RWPE1 (cell line): Measurements from ENCODE around the gene BLM.

ENCODE experiments used
- CTCF ChIA-PET: fragments of 350-600 bp; sonication (Branson Sonifier 250); formaldehyde crosslinking; extraction: SDS; loops from one replicate; lab custom pipeline; 2021; lab: Yijun Ruan, JAX
- POLR2A ChIA-PET: fragments of 400-600 bp; formaldehyde crosslinking; extraction: SDS; loops from one replicate; lab custom pipeline; 2020; ENCODE audit warnings: antibody characterized with exemption; ENCODE audit not compliant: low non-redundant PET; lab: Yijun Ruan, JAX
- DNase-seq: peaks from one replicate; pipeline ENCODE4 v3.0.0; 2012; ENCODE audit warnings: low spot score
- H3K27ac ChIP-seq: fragments of 450-650 bp; 2 replicates; pipeline ENCODE4 v1.5.1; 2017
- TF ChIP-seq, protein P1 (sequence below): fragments of 450-650 bp; conservative IDR thresholded peaks from 2 replicates; pipeline ENCODE4 v1.5.1; 2017; ENCODE audit warnings: low read depth, mild to moderate bottlenecking

The BLM gene

DNA sequence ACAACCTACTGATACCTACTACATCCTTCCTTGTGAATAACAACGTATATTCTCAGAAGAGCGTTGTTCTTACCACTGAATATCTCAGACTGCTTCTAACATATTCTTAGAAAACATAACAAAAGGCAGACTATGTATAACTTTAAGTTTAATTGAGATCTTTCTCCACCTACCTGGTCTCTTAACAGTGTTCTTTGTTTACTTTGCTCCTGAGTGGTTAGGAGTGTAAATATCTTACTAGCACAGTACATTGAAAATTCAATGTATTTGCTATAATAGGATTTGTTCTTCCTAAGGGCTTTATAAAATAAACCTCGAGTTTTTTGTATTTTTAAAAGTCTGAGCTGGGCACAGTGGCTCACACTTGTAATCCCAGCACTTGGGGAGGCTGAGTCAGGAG lies 7.9 kb upstream of the BLM start:
- POLR2A ChIA-PET, result no interaction called here
- TF ChIP-seq, protein P1, sequence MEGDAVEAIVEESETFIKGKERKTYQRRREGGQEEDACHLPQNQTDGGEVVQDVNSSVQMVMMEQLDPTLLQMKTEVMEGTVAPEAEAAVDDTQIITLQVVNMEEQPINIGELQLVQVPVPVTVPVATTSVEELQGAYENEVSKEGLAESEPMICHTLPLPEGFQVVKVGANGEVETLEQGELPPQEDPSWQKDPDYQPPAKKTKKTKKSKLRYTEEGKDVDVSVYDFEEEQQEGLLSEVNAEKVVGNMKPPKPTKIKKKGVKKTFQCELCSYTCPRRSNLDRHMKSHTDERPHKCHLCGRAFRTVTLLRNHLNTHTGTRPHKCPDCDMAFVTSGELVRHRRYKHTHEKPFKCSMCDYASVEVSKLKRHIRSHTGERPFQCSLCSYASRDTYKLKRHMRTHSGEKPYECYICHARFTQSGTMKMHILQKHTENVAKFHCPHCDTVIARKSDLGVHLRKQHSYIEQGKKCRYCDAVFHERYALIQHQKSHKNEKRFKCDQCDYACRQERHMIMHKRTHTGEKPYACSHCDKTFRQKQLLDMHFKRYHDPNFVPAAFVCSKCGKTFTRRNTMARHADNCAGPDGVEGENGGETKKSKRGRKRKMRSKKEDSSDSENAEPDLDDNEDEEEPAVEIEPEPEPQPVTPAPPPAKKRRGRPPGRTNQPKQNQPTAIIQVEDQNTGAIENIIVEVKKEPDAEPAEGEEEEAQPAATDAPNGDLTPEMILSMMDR, result no peak
- no peak for DNase-seq
- H3K27ac ChIP-seq, result no peak overlapping the region
- CTCF ChIA-PET, result no interaction called here

DNA sequence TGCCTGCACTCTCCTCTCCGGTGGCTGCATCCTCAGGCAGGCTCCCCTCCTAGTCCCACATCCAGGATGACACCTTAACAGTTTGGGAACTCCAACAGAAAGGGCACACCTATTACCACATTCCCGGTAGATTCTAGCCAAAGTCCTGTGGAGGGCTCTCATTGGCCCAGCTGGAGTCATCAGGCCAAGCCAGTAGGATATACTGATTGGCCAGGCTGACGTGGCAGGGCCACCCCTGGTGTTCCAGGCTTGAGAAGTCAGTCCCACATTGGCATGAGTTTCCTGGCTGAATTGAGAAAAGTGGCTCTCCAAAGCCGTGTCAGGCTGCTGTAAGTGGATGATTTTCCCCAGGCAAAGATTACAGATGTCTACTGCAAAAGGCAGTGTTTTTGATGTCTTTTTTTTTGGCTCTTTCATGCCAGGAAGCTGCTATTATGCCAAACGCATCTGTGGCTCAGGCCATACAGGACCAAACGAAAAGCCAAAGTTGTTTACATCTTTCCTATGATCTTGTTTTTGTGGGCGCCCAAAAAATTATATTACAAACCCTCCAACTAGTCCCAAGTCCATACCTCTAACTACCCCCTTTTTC lies 6.6 kb upstream of the BLM start:
- TF ChIP-seq, protein P1, result no peak
- H3K27ac ChIP-seq, result no peak overlapping the region
- peak; percentile 27 for DNase-seq
- CTCF ChIA-PET, result no interaction called here
- POLR2A ChIA-PET, result no interaction called here

DNA sequence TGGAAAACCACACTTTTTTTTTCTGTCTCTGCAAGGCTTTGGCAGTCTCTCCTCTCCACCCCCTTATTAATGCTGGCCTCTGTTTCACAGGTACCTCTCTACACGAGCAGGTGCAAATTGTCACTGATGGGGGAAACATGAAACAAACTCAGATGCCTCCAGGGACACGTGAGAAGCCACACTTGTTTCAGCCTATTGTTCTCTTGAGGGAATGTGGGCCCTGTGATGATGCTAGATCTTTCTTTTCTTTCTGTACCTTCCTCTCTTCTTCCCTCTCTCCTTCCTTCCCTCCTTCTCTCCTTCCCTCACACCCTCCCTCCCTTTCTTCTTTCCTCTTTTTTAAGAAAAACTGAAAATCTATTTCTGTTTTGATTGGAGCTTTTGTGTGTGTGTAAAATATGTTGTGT lies 5.7 kb upstream of the BLM start:
- TF ChIP-seq, protein P1, result no peak
- no peak overlapping the region for H3K27ac ChIP-seq
- ChIA-PET CTCF (interaction anchor here (0.7 kb wide), 1 partner anchor 1318 kb away, joined by 6 read pairs; no protein-coding TSS in a partner anchor), POLR2A (no interaction called here)
- no peak for DNase-seq

DNA sequence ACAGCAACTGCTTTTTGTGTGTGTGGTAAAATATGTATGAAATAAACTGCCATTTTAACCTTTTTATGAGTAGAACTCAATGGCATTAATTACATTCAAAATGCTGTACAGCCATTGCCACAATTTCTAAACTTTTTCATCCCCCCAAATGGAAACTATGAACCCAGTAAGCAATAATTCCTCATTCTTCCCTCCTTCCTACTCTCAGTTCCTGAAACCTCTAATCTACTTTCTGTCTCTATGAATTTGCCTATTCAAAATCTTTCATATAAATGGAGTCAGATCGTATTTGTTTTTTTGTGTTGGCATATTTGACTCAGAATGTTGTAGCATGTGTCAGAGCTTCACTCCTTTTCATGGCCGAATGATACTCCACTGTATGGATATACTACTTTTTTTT lies 5.3 kb upstream of the BLM start:
- no peak for DNase-seq
- CTCF ChIA-PET, result interaction anchor here (0.7 kb wide), 1 partner anchor 1317 kb away, joined by 6 read pairs; no protein-coding TSS in a partner anchor
- TF ChIP-seq, protein P1, result no peak
- POLR2A ChIA-PET, result no interaction called here
- no peak overlapping the region for H3K27ac ChIP-seq

DNA sequence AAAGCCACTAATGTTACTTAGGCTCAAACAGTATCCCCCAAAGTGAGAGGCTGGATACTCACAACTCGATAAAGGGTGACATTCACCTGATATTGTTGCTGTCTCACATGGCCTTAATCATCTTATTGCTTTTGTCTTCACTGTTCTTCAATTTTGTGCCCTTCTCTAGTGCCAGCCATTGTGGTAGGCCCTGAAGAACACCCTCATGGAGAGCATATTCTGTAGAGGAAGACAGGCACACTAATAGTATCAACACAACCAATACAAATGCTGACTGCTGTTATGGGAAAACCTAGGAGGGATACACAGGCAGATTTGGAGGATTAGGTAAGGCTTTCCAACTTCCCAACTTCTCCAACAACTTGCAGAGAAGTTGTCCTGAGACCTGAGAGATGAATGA lies 4.1 kb upstream of the BLM start:
- no peak for DNase-seq
- ChIA-PET POLR2A (no interaction called here), CTCF (interaction anchor here (0.6 kb wide), 1 partner anchor 96 kb away, joined by 4 read pairs; no protein-coding TSS in a partner anchor)
- no peak overlapping the region for H3K27ac ChIP-seq
- TF ChIP-seq, protein P1, result no peak

DNA sequence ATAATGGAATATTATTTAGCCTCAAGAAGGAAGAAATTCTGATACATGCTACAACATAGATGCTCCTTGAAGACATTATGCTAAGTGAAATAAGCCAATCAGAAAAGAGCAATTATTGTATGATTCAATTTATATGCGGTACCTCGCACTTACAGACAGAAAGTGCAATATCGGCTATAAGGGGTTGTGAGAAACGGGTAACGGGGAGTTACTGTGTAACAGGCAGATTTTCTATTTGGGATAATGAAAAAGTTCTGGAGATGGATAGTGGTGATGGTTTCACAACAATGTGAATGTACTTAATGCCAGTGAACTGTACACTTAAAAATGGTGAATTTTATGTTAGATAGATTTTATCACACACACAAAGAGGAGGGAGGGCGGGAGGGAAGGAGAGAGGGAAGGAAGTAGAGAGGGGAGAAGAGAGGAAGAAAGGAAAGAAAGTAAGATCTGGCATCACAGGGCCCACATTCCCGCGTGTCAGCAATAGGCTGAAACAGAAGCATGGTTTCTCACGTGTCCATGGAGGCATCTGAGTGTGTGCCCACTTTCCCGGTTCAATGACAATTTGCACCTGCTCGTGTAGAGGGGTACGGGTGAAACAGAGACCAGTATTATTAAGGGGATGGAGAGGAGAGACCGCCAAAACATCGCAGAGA lies 700 bp upstream of the BLM start:
- peak overlapping the region; percentile 90 for H3K27ac ChIP-seq
- peak; percentile 16 for DNase-seq
- TF ChIP-seq, protein P1, result no peak
- ChIA-PET CTCF (interaction anchor here (0.7 to 1.2 kb wide), 4 partner anchors 9 to 240 kb away, joined by 3 to 4 read pairs (median 3); no protein-coding TSS in a partner anchor), POLR2A (no interaction called here)
